ENCODE data around the gene ZP4.
A peak's percentile ranks its signal among the peaks of the same experiment; 100 is the strongest.
"Not testable (repeated sequence)": the region's sequence is repeated elsewhere in the genome, so short reads cannot be mapped to it uniquely, and the experiment has no call there.

The ZP4 gene

GRCh38 chr1:237873487-237874211 lies 17.1 kb downstream of the ZP4 start:
- DNase-seq = no peak

- DNase-seq = no peak
Measured at GRCh38 chr1:237868817-237869600, 21.7 kb downstream of the ZP4 start.

- DNase-seq = no peak
Measured at GRCh38 chr1:237867380-237867888, 23.3 kb downstream of the ZP4 start.

- peak; percentile 4 for DNase-seq
Measured at GRCh38 chr1:237864338-237865244, 26.1 kb downstream of the ZP4 start.

GRCh38 chr1:237863234-237863633 lies 27.5 kb downstream of the ZP4 start:
- DNase-seq = no peak

GRCh38 chr1:237861944-237862343 lies 28.8 kb downstream of the ZP4 start:
- DNase-seq = no peak

DNA sequence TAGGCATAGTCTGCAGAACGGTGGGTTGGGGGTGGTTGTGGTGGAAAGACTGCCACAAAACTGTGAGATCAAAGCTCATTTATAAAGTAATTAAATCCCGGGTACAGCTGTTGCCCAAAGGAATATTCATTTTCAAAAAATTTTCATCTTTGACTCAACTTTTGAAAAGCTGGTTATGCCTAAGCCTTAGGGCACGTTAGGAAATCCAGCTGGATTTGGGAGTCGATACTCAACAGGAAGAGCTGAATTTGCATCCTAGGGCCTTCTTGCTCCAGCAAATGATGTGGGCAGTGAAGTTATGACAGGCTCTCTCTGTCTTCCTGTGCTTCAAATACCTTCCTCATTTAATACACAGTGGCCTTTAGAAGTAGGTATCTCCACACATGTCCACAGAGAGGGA lies 31.7 kb downstream of the ZP4 start:
- no peak for DNase-seq

GRCh38 chr1:237857455-237857854 lies 33.3 kb downstream of the ZP4 start:
- no peak for DNase-seq

DNA sequence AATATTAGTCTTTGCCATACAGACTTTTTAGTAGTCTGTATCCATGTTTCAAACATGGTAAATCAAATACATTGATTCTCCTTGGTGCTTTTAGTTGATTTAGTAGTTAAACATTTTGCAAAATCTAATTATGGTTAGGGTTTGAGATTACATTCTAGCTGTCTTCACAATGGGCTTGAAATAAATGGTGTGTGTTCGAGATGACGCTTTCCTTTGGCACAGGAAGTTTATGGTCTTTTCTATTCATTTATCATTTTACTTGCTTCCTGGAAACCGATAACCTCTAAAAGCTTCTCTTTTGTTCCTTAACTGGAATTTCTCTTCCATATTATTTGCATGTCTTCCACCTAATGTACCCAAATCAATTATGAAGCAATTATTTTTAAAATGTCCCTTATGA lies 38.4 kb downstream of the ZP4 start:
- no peak for DNase-seq

GRCh38 chr1:237851210-237851845 lies 39.4 kb downstream of the ZP4 start:
- DNase-seq = peak; percentile 16

GRCh38 chr1:237843516-237843915 lies 47.2 kb downstream of the ZP4 start:
- not testable (repeated sequence) for DNase-seq

DNA sequence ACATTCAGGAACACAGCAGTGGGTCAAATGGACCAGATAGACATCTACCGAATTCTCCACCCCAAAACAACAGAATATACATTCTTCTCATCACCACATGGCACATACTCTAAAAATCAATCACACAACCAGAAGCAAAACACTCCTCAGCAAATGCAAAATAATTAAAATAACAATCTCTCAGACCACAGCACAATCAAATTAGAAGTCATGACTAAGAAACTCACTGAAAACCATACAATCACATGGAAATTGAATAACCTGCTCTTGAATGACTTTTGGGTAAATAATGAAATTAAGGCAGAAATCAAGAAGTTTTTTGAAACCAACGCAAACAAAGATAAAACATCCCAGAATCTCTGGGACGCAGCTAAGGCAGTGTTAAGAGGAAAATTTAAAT lies 49.2 kb downstream of the ZP4 start:
- no peak for DNase-seq

GRCh38 chr1:237838904-237839534 lies 51.7 kb downstream of the ZP4 start:
- no peak for DNase-seq

- DNase-seq = no peak
Measured at GRCh38 chr1:237838320-237838719, 52.4 kb downstream of the ZP4 start.

DNA sequence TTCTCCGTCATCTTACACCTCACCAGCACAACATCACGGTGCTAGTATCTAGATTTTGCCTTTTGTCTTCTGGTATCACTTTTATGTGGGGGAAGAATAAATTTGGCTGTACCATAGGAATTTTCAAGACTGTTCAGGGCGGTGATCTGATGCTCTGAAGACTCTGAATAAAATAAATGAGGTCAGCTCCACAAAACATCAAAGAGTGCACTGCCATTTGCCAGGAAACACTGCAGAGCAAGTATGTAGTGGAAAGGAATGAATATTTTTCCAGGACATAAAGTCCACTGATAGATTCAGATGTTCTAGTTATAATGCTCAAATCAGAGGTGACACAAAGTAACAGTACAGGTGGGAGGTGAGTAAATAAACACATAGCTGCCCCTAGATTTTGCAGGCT lies 56.3 kb downstream of the ZP4 start:
- DNase-seq = no peak

DNA sequence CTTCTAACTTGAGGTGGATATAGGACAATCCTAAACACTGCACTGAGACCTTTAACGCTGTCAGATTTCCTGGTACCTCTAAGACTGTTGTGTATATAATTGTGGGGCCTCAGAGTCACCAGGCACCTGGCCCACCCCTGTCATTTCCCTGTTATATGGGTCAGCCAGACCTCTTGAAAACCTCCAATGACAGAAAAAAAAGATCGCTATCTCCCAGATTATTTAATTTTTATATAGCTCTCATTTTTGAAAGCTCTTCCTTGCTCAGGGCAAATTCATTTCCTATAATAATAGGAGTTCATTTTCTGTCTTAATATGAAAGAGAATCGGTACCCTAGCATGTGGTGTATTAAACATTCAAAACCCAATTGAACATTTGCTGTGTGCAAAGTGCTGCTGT lies 56.7 kb downstream of the ZP4 start:
- no peak for DNase-seq

DNA sequence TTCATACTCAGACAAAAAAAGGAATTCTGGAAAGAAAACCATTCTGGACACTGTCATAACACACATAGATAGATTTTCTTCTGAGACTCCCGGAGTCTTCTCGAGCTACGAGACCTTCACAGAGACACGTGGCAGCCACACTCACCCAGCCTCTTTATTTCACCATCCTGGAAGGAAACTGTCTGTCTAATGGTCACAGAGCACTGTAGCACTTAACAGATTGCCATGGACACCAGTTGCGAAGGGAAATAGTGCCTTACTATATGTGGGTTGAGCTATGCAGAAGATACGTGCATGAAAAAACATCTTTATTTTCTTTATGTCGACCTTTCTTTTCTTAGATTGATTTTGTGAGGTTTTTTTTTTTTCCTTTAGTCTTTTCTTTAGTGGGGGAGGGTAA lies 57.9 kb downstream of the ZP4 start:
- DNase-seq = no peak
